Ramos (cell line): ENCODE measurements around the gene PCBD1.

Experiments used
- in situ Hi-C: fragments of 300-500 bp; cut with MboI; formaldehyde crosslinking; loops from one replicate; pipeline ENCODE4 v1.14.3; 2022; ENCODE audit warnings: low sequenced_read_pairs; ENCODE audit not compliant: unreplicated experiment

The PCBD1 gene

GRCh38 chr10:70843776-70844489 is 44.4 kb downstream of the PCBD1 start:
- in situ Hi-C loops = no loop called here

DNA sequence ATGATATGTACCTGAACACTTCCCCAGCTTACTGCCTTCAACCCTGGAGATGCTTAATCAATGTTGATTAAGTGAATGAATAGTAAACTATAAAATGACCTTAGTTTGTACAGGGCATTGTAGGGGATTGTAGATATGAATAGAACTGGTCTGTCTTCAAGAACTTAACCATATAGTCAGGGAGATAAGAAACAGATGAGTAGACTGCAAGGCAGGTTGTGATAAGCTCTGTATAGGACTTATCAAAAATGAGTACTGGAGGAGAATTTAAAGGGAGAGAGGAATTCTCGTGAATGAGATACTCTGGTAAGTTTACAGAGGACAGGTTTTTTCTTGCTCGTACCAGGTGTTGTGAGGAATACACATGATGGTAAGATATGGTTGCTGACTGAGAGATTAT is 45.0 kb downstream of the PCBD1 start:
- in situ Hi-C loops = no loop called here

DNA sequence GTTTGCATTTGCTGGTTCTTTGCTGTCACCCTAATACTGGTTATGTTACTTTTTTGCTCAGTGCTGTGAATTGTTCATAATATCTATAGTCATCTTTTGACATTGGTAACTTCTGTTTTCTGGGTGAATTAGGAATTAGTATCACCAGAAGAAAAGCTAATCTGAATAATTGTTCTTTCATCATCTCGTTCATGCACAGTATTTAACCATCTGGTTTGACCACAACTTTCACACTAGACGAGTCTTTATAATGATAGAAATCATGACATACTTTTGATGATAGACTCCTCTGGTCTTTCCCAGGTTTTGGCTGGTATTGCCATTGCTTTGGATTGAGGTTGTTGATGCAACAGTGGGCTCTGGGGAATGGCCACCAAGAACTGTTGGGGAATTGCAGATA is 47.5 kb downstream of the PCBD1 start:
- in situ Hi-C loops = no loop called here

DNA sequence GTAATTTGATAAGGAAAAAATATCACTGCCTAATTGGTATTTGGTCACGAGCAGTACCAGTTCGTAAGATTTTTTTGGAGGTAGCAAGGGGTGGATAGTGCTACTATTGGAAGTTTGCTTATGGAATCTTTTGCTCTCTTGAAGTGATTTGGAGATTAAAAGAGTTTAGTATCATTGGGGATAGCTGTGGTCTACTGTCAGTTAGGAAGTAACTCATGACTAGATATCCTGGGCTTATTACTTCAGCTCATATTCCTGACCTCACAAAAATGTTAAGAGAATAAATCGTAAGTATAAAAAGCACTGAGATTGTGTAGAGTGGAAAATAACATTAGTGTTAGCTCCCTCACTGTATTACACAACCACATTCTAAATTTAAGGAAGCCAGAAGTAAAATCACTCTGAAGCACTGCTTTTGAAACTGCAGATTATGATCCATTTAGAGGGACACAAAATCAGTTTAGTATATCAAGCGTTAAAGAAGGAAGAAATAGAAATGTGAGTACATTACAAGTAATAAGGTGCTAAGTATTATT is 50.0 kb downstream of the PCBD1 start:
- in situ Hi-C loops = no loop called here

- in situ Hi-C loops = no loop called here
Measured at GRCh38 chr10:70837660-70838059, 50.7 kb downstream of the PCBD1 start.

GRCh38 chr10:70836319-70836718 is 52.0 kb downstream of the PCBD1 start:
- in situ Hi-C loops = no loop called here

DNA sequence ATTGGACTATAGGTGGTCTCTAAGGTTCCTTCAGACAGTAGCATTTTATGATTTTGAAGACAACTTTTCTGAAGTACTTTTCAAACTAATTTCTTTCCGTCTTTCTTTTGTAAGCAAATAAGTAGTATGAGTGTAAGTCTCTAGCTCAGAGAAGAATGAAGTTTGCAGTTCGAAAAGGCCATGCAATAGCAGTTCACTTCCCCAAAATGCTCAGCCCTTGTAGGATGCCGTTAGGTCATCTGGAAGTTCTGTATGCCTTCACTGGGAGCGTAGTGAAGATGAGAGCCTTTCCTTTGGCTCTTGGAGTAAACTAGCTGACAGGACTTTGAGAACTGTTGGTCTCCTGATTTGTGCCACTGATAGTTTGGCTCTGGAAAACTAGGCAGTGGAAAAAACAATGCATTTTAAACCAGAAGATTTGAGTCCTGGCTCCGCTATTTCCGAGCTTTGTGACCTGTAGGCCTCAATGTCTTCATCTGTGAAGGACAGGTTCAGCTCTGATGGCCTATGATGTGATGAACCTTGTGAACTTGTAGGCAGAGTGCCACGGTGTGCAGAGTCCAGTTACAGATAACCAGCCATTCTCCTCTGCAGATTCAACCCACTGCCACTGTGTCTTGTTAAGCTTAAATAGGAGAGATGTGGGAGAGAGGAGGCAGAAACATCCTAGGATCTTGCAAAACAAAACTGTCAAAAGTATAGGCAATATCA is 53.8 kb downstream of the PCBD1 start:
- in situ Hi-C loops = no loop called here

DNA sequence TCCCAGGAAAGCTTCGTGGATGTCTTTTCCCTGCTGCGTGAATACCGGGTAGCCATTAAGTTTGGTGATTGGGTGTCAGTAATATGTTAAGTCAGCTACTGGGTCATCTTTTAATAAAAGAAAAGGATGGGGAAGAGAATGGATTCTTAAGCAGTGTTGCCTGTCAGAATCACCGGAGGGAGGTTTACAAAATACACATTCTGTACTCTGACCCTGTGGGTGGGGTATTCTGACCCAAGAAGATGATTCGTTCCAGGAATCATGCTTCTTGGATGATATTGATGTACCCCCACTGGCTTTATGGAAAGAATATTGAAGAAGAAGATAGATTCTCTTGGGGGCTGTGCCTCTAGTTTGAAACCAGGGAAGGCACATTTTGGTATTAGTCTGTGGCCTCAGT is 54.3 kb downstream of the PCBD1 start:
- in situ Hi-C loops = no loop called here

DNA sequence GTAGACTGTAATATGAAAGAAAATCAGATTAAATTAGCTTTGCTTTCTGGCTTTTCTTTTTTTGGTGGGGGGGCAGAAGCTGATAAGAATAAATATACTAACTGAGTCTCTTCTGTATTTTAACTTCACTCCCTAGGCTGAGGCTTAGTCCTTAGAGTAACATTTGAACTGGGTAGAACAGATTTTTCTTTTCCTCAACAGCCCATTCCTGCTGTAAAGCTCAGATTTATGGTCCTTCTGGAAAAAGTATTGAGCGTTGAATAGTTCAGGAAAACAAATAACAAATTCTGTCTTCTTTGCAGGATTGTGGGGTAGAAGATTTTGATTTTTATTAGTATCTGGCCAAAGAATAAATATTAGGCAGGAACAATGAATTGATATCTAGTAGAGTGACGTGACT is 54.8 kb downstream of the PCBD1 start:
- in situ Hi-C loops = no loop called here
